Liver (tissue), 9 donors: Measurements from ENCODE around the gene KCNQ1. TPM values are rescaled to one million over a fixed set of nuclear protein-coding genes. Genes with fewer than 3 reads are reported as not detected.

ENCODE experiments used
- DNase-seq: peaks from one replicate; pipeline ENCODE4 v3.0.0-alpha.2; 2017; ENCODE audit warnings: low spot score
- H3K27ac ChIP-seq, 2 donors: one replicate each; pipeline ENCODE4 v1.7.0; 2013; ENCODE audit warnings: inconsistent platforms in 2 of 2, low read length in 2 of 2, control low read depth in 1 of 2, low read depth in 1 of 2, mild to moderate bottlenecking in 1 of 2
- H3K27me3 ChIP-seq, 4 donors: one replicate each; pipeline versions ENCODE4 v1.6.1 to v1.7.0; 2013; ENCODE audit warnings: low read length in 3 of 4, inconsistent platforms in 1 of 4, mild to moderate bottlenecking in 1 of 4, moderate library complexity in 1 of 4; ENCODE audit not compliant: control insufficient read depth in 4 of 4, insufficient read depth in 4 of 4
- H3K36me3 ChIP-seq, 4 donors: one replicate each; pipeline versions ENCODE4 v1.6.1 to v1.7.0; 2013; ENCODE audit warnings: low read length in 3 of 4, mild to moderate bottlenecking in 3 of 4, low read depth in 1 of 4, moderate library complexity in 1 of 4; ENCODE audit not compliant: control insufficient read depth in 4 of 4, insufficient read depth in 3 of 4
- H3K4me1 ChIP-seq, 4 donors: one replicate each; pipeline versions ENCODE4 v1.6.1 to v1.7.0; 2013; ENCODE audit warnings: low read length in 3 of 4, mild to moderate bottlenecking in 3 of 4, moderate library complexity in 1 of 4; ENCODE audit not compliant: control insufficient read depth in 4 of 4, insufficient read depth in 4 of 4
- H3K4me3 ChIP-seq, 3 donors: one replicate each; pipeline versions ENCODE4 v1.6.1 to v1.7.0; 2013; ENCODE audit warnings: low read length in 3 of 3, control low read depth in 1 of 3, low read depth in 1 of 3, mild to moderate bottlenecking in 1 of 3
- H3K9ac ChIP-seq, 2 donors: one replicate each; pipeline ENCODE4 v1.7.0; 2013; ENCODE audit warnings: low read length in 2 of 2, mild to moderate bottlenecking in 2 of 2, moderate library complexity in 2 of 2, control low read depth in 1 of 2, low read depth in 1 of 2
- H3K9me3 ChIP-seq, 4 donors: one replicate each; pipeline versions ENCODE4 v1.6.1 to v1.7.0; 2013; ENCODE audit warnings: low read length in 3 of 4; ENCODE audit not compliant: control insufficient read depth in 4 of 4
- ATF3 ChIP-seq: IDR thresholded peaks from 2 replicates; pipeline ENCODE4 v1.6.1; 2016; ENCODE audit warnings: antibody characterized with exemption
- EGR1 ChIP-seq, 2 donors: IDR thresholded peaks; 2 replicates each; pipeline ENCODE4 v1.6.1; 2016 to 2018; ENCODE audit warnings: antibody characterized with exemption in 2 of 2, low read depth in 2 of 2
- FOXA1 ChIP-seq: IDR thresholded peaks from 2 replicates; pipeline ENCODE4 v1.6.1; 2016; ENCODE audit warnings: antibody characterized with exemption
- GABPA ChIP-seq, 2 donors: IDR thresholded peaks in 1 of 2; conservative IDR thresholded peaks in 1 of 2; 2 replicates each; pipeline ENCODE4 v1.6.1; 2016; ENCODE audit warnings: antibody characterized with exemption in 2 of 2, mild to moderate bottlenecking in 1 of 2, moderate library complexity in 1 of 2
- HNF4A ChIP-seq, 2 donors: conservative IDR thresholded peaks; 2 replicates each; pipeline ENCODE4 v1.6.1; 2016; ENCODE audit warnings: antibody characterized with exemption in 2 of 2, mild to moderate bottlenecking in 2 of 2
- HNF4G ChIP-seq: IDR thresholded peaks from 2 replicates; pipeline ENCODE4 v1.6.1; 2016; ENCODE audit warnings: antibody characterized with exemption
- MAX ChIP-seq: IDR thresholded peaks from 2 replicates; pipeline ENCODE4 v1.6.1; 2016; ENCODE audit warnings: antibody characterized with exemption
- NR2F2 ChIP-seq: IDR thresholded peaks from 2 replicates; pipeline ENCODE4 v1.6.1; 2016; ENCODE audit warnings: antibody characterized with exemption
- RAD21 ChIP-seq, 2 donors: IDR thresholded peaks; 2 replicates each; pipeline ENCODE4 v1.6.1; 2016; ENCODE audit warnings: antibody characterized with exemption in 2 of 2, mild to moderate bottlenecking in 2 of 2
- REST ChIP-seq: IDR thresholded peaks from 2 replicates; pipeline ENCODE4 v1.6.1; 2016; ENCODE audit warnings: antibody characterized with exemption, mild to moderate bottlenecking
- SP1 ChIP-seq: IDR thresholded peaks from 2 replicates; pipeline ENCODE4 v1.6.1; 2018; ENCODE audit warnings: antibody characterized with exemption, mild to moderate bottlenecking
- TAF1 ChIP-seq: conservative IDR thresholded peaks from 2 replicates; pipeline ENCODE4 v1.6.1; 2016; ENCODE audit warnings: antibody characterized with exemption, mild to moderate bottlenecking
- YY1 ChIP-seq: IDR thresholded peaks from 2 replicates; pipeline ENCODE4 v1.6.1; 2016; ENCODE audit warnings: antibody characterized with exemption, mild to moderate bottlenecking
- ZBTB33 ChIP-seq: IDR thresholded peaks from 2 replicates; pipeline ENCODE4 v1.6.1; 2016; ENCODE audit warnings: antibody characterized with exemption
- WGBS: extraction: QIAGEN DNeasy Blood & Tissue Kit; methylation state at CpG from one replicate; pipeline ENCODE4 v1.1.7; 2013; 5-methylcytosine and 5-hydroxymethylcytosine counted together
- polyA plus RNA-seq, 2 donors: library from polyadenylated mRNA; stranded (reverse) in 1 of 2; unstranded in 1 of 2; fragments of 200-250 nt in 1 of 2; fragments of >200 nt in 1 of 2; fragmentation: Nextera tagmentation in 1 of 2; extraction: Ambion mirVana in 1 of 2; gene quantifications; one replicate each; pipeline versions ENCODE4 v1.2.1 to v1.2.3, GENCODE V29; 2013 to 2015
- total RNA-seq, 2 donors: library from RNA; depleted of rRNA; stranded (reverse); fragments of >200 nt; gene quantifications; one replicate each; pipeline ENCODE4 v1.2.3, GENCODE V29; 2014
- TF ChIP-seq, protein P1 (sequence below): fragments of 150-350 bp; IDR thresholded peaks from 2 replicates; pipeline ENCODE4 v1.5.1; 2017; ENCODE audit warnings: improper control_type of control experiment, low read depth, low read length; ENCODE audit not compliant: missing input control
- donor health status: healthy.
- donor health status: healthy.
- donor health status: healthy.
- donor health status: healthy.
- donor health status: healthy.

Gene KCNQ1
- total and polyA plus RNA-seq, 4 donors = 0.31 to 2.2 (median 1.5) TPM

GRCh38 chr11:2833716-2834502, 389.1 kb downstream of the KCNQ1 start:
- no peak overlapping the region for H3K9ac ChIP-seq
- no peaks in the 10 kb centered on the region for H3K36me3 ChIP-seq
- no peaks in the 10 kb centered on the region for H3K4me1 ChIP-seq
- H3K27me3 ChIP-seq = no peaks in the 10 kb centered on the region
- peaks cover 0 to 5% (median 3%) of the 10 kb centered on the region in 4 donors for H3K9me3 ChIP-seq
- 93% methylated on average over 19 of the region's 19 CpGs for WGBS
- DNase-seq = no peak
- H3K27ac ChIP-seq = no peak overlapping the region
- no peak for TF ChIP-seq ZBTB33
- no peak for TF ChIP-seq ATF3
- TF ChIP-seq, protein P1, sequence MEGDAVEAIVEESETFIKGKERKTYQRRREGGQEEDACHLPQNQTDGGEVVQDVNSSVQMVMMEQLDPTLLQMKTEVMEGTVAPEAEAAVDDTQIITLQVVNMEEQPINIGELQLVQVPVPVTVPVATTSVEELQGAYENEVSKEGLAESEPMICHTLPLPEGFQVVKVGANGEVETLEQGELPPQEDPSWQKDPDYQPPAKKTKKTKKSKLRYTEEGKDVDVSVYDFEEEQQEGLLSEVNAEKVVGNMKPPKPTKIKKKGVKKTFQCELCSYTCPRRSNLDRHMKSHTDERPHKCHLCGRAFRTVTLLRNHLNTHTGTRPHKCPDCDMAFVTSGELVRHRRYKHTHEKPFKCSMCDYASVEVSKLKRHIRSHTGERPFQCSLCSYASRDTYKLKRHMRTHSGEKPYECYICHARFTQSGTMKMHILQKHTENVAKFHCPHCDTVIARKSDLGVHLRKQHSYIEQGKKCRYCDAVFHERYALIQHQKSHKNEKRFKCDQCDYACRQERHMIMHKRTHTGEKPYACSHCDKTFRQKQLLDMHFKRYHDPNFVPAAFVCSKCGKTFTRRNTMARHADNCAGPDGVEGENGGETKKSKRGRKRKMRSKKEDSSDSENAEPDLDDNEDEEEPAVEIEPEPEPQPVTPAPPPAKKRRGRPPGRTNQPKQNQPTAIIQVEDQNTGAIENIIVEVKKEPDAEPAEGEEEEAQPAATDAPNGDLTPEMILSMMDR = no peak
- TF ChIP-seq TAF1 = no peak
- no peak for TF ChIP-seq REST
- no peak for TF ChIP-seq MAX
- no peak for TF ChIP-seq EGR1 (IDR thresholded peaks at IDR 0.05; ENCODE audit: low read depth in 2 of 2)
- TF ChIP-seq FOXA1 = no peak
- no peak for TF ChIP-seq HNF4A (conservative IDR thresholded peaks at IDR 0.05)
- no peak for TF ChIP-seq NR2F2
- TF ChIP-seq GABPA (IDR thresholded peaks at IDR 0.05 in 1 of 2, conservative IDR thresholded peaks at IDR 0.05 in 1 of 2) = no peak
- no peak for TF ChIP-seq YY1
- no peak for TF ChIP-seq HNF4G
- TF ChIP-seq RAD21 (IDR thresholded peaks at IDR 0.05) = no peak
- no peak for TF ChIP-seq SP1
- H3K4me3 ChIP-seq = no peak overlapping the region
